ENCODE data around the gene ULK4.

DNA sequence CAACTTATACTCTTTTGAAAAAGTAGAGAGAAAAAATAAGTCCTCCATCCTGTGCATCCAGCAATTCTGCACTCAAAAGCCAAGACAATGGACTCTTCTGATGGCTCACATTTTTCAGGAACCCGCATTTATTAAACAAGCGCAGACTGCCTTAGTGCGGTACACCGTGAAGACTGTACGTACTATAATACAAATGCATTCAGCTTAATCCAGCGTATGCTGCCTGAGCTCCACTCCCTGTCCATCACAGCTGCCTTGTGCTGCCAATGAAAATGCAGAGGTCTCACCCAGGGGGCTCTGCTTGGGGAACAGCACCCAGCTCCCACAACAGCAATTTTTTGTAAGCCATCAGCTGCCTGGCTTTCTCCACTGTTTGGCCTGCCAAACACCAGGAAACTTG is 350.9 kb downstream of the ULK4 start:
- TF ChIP-seq TEAD4 (IDR thresholded peaks at IDR 0.05; ENCODE audit: borderline replicate concordance, insufficient read depth) (no peak), EP300 (IDR thresholded peaks at IDR 0.05; ENCODE audit: borderline replicate concordance in 1 of 2, low read depth in 1 of 2, low read length in 1 of 2) (no peak), RAD21 (IDR thresholded peaks at IDR 0.05; ENCODE audit: low read length) (no peak)
- TF ChIP-seq, protein P1, sequence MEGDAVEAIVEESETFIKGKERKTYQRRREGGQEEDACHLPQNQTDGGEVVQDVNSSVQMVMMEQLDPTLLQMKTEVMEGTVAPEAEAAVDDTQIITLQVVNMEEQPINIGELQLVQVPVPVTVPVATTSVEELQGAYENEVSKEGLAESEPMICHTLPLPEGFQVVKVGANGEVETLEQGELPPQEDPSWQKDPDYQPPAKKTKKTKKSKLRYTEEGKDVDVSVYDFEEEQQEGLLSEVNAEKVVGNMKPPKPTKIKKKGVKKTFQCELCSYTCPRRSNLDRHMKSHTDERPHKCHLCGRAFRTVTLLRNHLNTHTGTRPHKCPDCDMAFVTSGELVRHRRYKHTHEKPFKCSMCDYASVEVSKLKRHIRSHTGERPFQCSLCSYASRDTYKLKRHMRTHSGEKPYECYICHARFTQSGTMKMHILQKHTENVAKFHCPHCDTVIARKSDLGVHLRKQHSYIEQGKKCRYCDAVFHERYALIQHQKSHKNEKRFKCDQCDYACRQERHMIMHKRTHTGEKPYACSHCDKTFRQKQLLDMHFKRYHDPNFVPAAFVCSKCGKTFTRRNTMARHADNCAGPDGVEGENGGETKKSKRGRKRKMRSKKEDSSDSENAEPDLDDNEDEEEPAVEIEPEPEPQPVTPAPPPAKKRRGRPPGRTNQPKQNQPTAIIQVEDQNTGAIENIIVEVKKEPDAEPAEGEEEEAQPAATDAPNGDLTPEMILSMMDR (IDR thresholded peaks at IDR 0.05), result no peak
